C4-2B (cell line): Measurements from ENCODE around the gene TBC1D3I.
"Not testable (repeated sequence)": the region's sequence is repeated elsewhere in the genome, so short reads cannot be mapped to it uniquely, and the experiment has no call there.

ENCODE experiments used
- ZFX ChIP-seq: fragments of 450-650 bp; IDR thresholded peaks from 2 replicates; pipeline ENCODE4 v1.6.1; 2017
- TF ChIP-seq, protein P1 (sequence below): fragments of 450-650 bp; conservative IDR thresholded peaks from 2 replicates; pipeline ENCODE4 v1.5.1; 2017; ENCODE audit warnings: mild to moderate bottlenecking

GRCh38 chr17:36219556-36219955 is 44.8 kb downstream of the TBC1D3I start:
- TF ChIP-seq, protein P1, sequence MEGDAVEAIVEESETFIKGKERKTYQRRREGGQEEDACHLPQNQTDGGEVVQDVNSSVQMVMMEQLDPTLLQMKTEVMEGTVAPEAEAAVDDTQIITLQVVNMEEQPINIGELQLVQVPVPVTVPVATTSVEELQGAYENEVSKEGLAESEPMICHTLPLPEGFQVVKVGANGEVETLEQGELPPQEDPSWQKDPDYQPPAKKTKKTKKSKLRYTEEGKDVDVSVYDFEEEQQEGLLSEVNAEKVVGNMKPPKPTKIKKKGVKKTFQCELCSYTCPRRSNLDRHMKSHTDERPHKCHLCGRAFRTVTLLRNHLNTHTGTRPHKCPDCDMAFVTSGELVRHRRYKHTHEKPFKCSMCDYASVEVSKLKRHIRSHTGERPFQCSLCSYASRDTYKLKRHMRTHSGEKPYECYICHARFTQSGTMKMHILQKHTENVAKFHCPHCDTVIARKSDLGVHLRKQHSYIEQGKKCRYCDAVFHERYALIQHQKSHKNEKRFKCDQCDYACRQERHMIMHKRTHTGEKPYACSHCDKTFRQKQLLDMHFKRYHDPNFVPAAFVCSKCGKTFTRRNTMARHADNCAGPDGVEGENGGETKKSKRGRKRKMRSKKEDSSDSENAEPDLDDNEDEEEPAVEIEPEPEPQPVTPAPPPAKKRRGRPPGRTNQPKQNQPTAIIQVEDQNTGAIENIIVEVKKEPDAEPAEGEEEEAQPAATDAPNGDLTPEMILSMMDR = not testable (repeated sequence)
- TF ChIP-seq ZFX = not testable (repeated sequence)
